HG02623 (cell line): ENCODE results near the gene PRKD3.
"Not testable (repeated sequence)": the region's sequence is repeated elsewhere in the genome, so short reads cannot be mapped to it uniquely, and the experiment has no call there.

Experiments used
- ATAC-seq: cut with Tn5 transposase; IDR thresholded peaks from one replicate; pipeline ENCODE4 v1.9.1; 2021; ENCODE audit warnings: moderate library complexity; ENCODE audit not compliant: unreplicated experiment

The PRKD3 gene

DNA sequence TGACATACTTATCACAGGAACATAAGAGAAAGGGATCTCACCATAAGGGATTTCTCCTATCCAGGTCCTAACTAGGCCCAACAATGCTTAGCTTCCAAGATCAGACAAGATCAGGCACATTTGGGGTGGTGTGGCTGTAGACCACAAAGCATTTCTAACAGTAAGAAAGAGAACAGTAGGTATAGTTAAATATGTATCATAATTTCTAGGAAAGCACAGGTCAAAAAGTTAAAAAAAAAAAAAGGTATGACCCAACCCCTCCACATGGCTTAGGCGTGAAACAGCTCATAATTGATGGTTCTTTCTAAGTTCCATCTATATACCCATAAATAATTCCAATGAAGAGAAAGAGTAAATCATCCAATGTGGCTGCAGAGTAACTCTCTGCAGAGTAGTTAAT lies 6.9 kb downstream of the PRKD3 start:
- no peak for ATAC-seq

- ATAC-seq, result no peak
Measured at GRCh38 chr2:37316181-37316580, 8.5 kb downstream of the PRKD3 start.

DNA sequence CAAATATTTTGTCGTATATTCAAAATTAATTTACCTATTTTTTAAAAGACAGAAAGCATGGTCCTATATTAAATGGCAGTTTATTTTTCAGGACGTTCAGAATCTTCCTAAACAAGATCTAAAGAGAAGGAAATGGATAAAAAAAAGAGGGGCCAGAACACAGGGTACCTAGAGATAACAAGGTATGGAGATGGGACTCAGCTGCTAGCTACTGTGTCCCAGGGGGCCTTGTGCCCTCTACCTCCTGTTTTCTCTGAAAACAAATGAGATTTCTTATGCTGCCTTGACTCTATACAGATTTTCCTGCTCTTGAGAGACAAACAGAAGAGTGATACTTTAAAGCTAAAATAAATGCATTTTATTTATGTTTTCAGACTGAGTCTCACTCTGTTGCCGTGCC lies 9.3 kb downstream of the PRKD3 start:
- ATAC-seq, result no peak

DNA sequence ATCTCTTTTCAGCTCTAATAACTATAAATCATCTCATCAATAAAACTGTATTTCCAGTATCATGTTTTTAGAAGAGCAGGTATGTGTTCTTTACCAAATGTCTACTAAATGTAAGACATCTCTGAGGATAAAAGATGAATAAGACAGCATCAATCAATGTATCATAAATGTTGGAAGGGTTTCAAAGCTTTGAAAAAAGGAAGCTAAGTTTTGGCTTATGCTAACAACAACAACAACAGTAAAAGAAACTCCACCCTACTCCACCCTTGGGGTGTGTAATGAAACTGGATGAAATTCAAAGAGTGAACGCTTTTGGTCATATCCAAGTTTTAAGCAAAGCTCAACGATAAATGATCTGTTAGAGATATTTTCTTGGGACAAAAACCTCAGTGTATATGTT lies 17.1 kb downstream of the PRKD3 start:
- ATAC-seq, result no peak

- no peak for ATAC-seq
Measured at GRCh38 chr2:37306024-37306423, 18.6 kb downstream of the PRKD3 start.

- no peak for ATAC-seq
Measured at GRCh38 chr2:37302701-37303252, 21.9 kb downstream of the PRKD3 start.

DNA sequence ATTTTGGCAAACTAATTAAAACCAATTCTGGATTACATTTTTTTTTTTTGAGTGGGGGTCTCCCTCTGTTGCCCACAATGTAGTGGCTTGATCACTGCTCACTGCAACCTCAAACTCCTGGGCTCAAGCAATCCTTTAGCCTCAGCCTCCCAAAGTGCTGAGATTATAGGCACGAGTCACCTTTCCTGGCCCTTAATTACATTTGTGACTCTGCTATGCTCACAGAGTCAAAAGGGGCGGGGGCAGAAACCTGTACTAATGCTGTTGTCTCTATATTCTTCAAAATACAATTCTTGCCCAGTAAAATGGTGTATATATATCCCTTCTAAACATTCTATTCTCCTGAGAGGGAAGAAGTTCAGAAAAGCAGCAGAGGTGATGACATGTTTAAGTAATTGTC lies 23.2 kb downstream of the PRKD3 start:
- no peak for ATAC-seq

GRCh38 chr2:37300578-37300977 lies 24.1 kb downstream of the PRKD3 start:
- no peak for ATAC-seq

DNA sequence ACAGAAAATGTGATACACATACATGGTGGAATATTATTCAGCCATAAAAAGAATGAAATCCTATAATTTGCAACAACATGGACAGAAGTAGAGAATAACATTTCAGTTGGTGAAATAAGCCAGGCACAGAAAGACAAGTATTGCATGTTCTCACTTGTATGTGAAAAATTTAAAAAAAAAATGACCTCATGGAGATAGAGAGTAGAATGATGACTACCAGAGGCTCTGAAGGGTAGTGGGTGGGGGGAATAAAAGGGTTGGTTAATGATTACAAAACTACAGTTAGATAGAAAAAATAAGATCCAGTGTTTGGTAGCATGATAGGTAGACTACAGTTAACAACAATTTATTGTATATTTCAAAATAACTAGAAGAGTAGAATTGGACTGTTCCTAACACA lies 24.5 kb downstream of the PRKD3 start:
- no peak for ATAC-seq

DNA sequence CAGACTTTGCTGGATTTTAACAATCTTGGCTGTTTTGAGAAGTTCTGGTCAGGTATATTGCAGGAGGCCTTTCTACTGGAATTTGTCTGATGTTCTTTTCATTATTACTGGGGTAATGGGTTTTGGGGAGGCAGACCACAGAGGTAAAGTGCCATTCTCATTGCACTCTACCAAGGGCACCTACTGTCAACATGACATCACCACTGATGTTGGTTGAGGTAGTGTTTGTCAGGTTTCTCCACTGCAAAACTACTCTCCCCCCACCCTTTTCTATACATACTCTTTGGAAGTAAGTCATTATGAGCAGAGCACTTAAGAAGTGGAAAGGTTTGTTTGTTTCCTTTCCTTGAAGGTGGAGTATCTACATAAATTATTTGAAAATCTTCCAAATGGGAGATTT lies 27.0 kb downstream of the PRKD3 start:
- ATAC-seq, result no peak

DNA sequence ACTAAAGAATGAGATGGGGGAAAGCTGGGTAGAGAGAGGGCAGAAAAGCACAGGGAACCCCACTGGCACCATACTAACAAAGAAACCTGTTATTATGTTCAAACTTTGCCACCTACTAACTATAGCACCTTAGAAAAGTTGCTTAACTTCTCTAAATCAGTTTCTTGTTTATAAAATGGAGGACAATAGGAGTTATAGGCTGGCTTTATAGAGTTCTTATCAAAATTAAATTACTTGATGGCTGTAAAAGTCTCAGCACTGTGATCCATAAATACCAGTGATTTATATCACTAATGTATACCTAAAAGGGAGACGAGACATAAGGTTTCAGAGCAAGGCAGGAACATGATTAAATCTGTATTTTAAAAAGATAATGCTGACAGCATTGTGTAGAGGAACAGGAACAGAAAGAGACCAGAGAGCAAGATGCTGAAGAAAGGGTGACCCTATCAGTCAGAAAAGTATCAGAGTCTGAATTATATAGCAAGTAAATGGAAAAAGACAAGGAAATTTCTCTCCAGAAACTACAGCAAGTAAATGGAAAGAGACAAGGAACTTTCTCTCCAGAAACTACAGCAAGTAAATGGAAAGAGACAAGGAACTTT lies 29.1 kb downstream of the PRKD3 start:
- no peak for ATAC-seq

- not testable (repeated sequence) for ATAC-seq
Measured at GRCh38 chr2:37294858-37295257, 29.8 kb downstream of the PRKD3 start.

GRCh38 chr2:37291680-37292079 lies 33.0 kb downstream of the PRKD3 start:
- no peak for ATAC-seq

- ATAC-seq, result no peak
Measured at GRCh38 chr2:37287966-37288365, 36.7 kb downstream of the PRKD3 start.

DNA sequence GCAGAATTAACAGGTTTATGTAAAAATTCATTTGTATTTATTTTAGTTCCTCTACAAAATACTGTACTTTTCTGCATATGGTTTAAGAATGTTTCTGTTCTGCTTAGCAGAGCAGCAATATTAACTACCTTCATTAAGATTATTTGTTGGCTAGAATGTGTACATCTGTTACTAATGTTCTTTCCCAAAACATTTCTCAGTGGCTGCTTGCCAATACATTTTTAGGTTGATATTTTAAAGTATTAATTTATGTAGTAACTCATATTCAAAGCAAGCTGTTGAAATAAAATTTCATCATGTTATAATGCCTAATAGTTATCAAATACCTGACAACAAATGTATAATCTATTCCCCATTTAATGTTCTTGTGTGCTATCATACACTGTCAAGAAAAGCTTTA lies 40.3 kb downstream of the PRKD3 start:
- no peak for ATAC-seq

DNA sequence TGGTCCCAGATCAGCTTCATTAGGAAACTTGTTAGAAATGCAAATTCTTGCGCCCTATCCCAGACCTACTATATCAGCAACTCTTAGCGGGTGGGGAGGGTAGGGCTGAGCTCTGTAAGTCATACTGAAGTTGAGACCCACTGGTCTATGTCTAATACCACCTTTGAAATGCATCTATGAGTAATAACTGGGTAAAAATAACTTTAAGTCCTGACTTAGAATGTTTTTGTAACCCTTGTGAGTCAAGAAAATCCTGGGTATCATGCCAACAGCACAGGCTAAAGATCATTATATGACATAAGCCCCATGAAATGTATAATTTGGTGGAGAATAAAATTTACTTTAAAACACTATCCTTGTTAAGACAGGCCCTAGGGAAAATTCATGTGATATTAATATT lies 41.4 kb downstream of the PRKD3 start:
- ATAC-seq, result no peak

GRCh38 chr2:37282746-37283145 lies 41.9 kb downstream of the PRKD3 start:
- no peak for ATAC-seq

GRCh38 chr2:37281916-37282315 lies 42.7 kb downstream of the PRKD3 start:
- no peak for ATAC-seq

DNA sequence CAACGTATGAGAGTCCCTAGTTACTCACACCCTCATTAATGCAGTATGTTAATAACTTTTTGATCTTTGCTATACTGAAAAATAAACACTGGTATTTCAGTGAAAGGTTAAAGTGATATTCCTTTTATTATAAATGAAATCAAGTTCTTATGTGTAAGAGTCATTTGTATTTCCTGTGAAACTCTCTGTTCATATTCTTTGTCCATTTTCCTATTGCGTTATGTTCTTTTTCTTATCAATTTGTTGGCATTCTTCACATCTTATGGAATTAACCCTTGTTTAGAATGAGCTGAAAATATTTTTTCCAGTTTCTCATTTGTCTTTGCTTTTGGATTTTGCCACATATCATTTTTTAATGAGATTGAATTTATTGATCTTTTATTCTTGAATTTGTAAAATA lies 48.3 kb downstream of the PRKD3 start:
- no peak for ATAC-seq
